Measurements from ENCODE around the gene NPW.

- TF ChIP-seq CTCF (IDR thresholded peaks at IDR 0.05) = no peak
- TF ChIP-seq POLR2A (IDR thresholded peaks at IDR 0.05) = no peak
Observed at GRCh38 chr16:2003231-2003826, 16.3 kb upstream of the NPW start.

Measured in Peyer's patch (tissue), 4 donors.